ENCODE results near the gene USP47.

GRCh38 chr11:11923828-11924227 lies 82.1 kb downstream of the USP47 start:
- no peak for TF ChIP-seq CTCF (IDR thresholded peaks at IDR 0.05; ENCODE audit: low read depth, low read length, poor library complexity, severe bottlenecking)
- no peak for TF ChIP-seq EZH2phosphoT487 (IDR thresholded peaks at IDR 0.05; ENCODE audit: borderline replicate concordance, low read length)

All from DOHH2 (cell line).